ENCODE results near the gene ELP4. TPM values are rescaled to one million over a fixed set of nuclear protein-coding genes. Genes with fewer than 3 reads are reported as not detected.

Gene ELP4
- polyA plus RNA-seq, 2 donors = 8.8 to 15.5 TPM

DNA sequence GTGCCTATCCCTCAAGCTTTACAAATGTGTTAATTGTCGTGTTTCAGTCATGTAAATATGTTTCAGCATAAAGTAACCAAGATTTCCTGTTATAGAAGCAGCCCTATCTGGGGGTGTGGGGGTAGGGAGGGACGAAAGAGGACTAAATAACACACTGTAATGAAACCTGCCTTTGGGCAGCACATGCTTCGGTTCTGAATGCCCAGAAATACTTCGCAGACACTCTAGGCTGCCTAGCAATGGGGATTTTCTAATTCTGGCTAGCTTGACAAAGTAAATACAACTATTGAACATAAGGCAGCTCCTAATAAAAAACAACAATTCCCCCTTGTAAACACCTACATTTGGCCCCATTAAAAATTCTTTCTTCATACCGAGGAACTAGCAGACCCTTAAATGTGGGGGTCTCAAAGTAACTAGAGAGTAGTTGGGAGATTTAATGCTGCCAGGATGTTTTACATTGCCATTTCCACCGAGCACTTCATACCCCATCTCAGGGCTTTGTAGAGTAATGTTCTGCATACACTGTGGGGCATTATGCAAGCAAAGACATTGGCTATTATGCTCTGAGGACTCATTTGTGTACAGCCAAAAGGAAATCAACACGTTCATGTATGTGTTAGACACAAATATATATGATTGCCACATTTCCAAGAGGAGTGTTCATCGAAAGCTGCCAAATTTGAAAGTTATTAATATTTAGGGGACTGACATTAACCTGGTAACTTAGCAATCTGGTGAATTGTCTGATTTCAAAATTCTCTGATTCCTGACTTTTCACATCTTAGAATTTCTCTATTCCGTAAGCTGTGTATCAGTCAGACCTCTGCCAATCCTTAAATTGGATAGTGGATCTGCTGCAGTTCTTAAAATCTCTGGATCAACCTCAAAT lies 259.4 kb downstream of the ELP4 start:
- 72 to 82% methylated on average over 9 of the region's 9 CpGs for WGBS, 2 donors
- no peak overlapping the region for H3K4me3 ChIP-seq (ENCODE audit: low read depth in 1 of 2, low read length in 2 of 2)
- H3K27me3 ChIP-seq (ENCODE audit: control insufficient read depth in 1 of 2, insufficient read depth in 2 of 2, low read length in 2 of 2) = no peaks in the 10 kb centered on the region
- H3K9me3 ChIP-seq (ENCODE audit: control insufficient read depth in 2 of 2, insufficient read depth in 1 of 2, low read depth in 1 of 2, low read length in 1 of 2) = no peaks in the 10 kb centered on the region
- no peaks in the 10 kb centered on the region for H3K36me3 ChIP-seq (ENCODE audit: control insufficient read depth in 2 of 2, insufficient read depth in 2 of 2, low read length in 1 of 2)
- no peaks in the 10 kb centered on the region for H3K4me1 ChIP-seq (ENCODE audit: control insufficient read depth in 2 of 2, insufficient read depth in 2 of 2, low read length in 1 of 2)
- no peak overlapping the region for H3K27ac ChIP-seq (ENCODE audit: low read depth in 2 of 2, low read length in 1 of 2)

- H3K36me3 ChIP-seq (ENCODE audit: control insufficient read depth in 2 of 2, insufficient read depth in 2 of 2, low read length in 1 of 2) = no peaks in the 10 kb centered on the region
- no peaks in the 10 kb centered on the region for H3K4me1 ChIP-seq (ENCODE audit: control insufficient read depth in 2 of 2, insufficient read depth in 2 of 2, low read length in 1 of 2)
- H3K4me3 ChIP-seq (ENCODE audit: low read depth in 1 of 2, low read length in 2 of 2) = no peak overlapping the region
- H3K9me3 ChIP-seq (ENCODE audit: control insufficient read depth in 2 of 2, insufficient read depth in 1 of 2, low read depth in 1 of 2, low read length in 1 of 2) = no peaks in the 10 kb centered on the region
- H3K27ac ChIP-seq (ENCODE audit: low read depth in 2 of 2, low read length in 1 of 2) = no peak overlapping the region
- 94 to 95% methylated on average over 3 of the region's 3 CpGs for WGBS, 2 donors
- no peaks in the 10 kb centered on the region for H3K27me3 ChIP-seq (ENCODE audit: control insufficient read depth in 1 of 2, insufficient read depth in 2 of 2, low read length in 2 of 2)
Observed at GRCh38 chr11:31770011-31770700, 260.6 kb downstream of the ELP4 start.

DNA sequence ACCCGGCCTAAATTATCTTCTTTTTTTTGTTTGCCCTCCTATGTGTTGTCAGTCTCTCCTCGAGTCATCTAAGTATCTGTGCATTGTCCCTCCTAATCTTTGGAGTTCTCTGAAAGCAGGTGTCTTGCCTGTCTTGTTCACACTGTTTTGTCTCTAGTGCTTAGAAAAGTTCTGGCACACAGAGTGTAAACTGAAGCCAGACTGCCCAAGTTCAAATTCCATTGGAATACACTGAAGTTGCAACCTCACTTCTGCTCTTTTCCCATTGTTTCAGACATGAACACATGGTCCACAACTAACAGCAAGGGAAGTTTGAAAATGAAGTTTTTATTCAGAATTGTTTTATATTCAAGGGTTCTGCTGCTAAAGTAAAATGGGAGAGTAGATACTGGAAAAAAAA lies 262.8 kb downstream of the ELP4 start:
- no peaks in the 10 kb centered on the region for H3K36me3 ChIP-seq (ENCODE audit: control insufficient read depth in 2 of 2, insufficient read depth in 2 of 2, low read length in 1 of 2)
- no peak overlapping the region for H3K27ac ChIP-seq (ENCODE audit: low read depth in 2 of 2, low read length in 1 of 2)
- H3K4me1 ChIP-seq (ENCODE audit: control insufficient read depth in 2 of 2, insufficient read depth in 2 of 2, low read length in 1 of 2) = no peaks in the 10 kb centered on the region
- no peaks in the 10 kb centered on the region for H3K27me3 ChIP-seq (ENCODE audit: control insufficient read depth in 1 of 2, insufficient read depth in 2 of 2, low read length in 2 of 2)
- H3K9me3 ChIP-seq (ENCODE audit: control insufficient read depth in 2 of 2, insufficient read depth in 1 of 2, low read depth in 1 of 2, low read length in 1 of 2) = no peaks in the 10 kb centered on the region
- WGBS, 2 donors = 83 to 89% methylated on average over 2 of the region's 2 CpGs
- no peak overlapping the region for H3K4me3 ChIP-seq (ENCODE audit: low read depth in 1 of 2, low read length in 2 of 2)

- no peak overlapping the region for H3K27ac ChIP-seq (ENCODE audit: low read depth in 2 of 2, low read length in 1 of 2)
- H3K4me1 ChIP-seq (ENCODE audit: control insufficient read depth in 2 of 2, insufficient read depth in 2 of 2, low read length in 1 of 2) = no peaks in the 10 kb centered on the region
- no peaks in the 10 kb centered on the region for H3K27me3 ChIP-seq (ENCODE audit: control insufficient read depth in 1 of 2, insufficient read depth in 2 of 2, low read length in 2 of 2)
- no peaks in the 10 kb centered on the region for H3K36me3 ChIP-seq (ENCODE audit: control insufficient read depth in 2 of 2, insufficient read depth in 2 of 2, low read length in 1 of 2)
- no peak overlapping the region for H3K4me3 ChIP-seq (ENCODE audit: low read depth in 1 of 2, low read length in 2 of 2)
- 56 to 68% methylated on average over 6 of the region's 6 CpGs for WGBS, 2 donors
- H3K9me3 ChIP-seq (ENCODE audit: control insufficient read depth in 2 of 2, insufficient read depth in 1 of 2, low read depth in 1 of 2, low read length in 1 of 2) = no peaks in the 10 kb centered on the region
Observed at GRCh38 chr11:31779374-31779791, 269.8 kb downstream of the ELP4 start.

DNA sequence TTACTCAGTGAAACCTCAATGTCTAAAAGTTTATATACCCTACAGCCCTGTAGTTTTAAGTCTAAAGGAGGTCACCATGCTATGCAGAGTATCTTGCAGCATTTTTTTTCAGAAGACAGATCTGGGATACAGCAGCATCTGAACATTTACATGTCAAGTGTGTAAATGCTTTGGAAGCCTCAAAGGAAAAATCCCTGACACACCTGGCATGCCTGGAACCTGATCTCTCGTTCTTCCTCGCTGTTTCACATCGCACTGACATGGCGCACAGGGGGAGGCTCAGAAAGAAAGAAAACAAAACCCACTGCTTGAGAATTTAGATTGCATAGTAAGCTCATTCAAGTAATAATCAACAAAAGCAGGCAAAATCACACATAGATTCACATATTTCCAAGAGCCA lies 270.5 kb downstream of the ELP4 start:
- WGBS, 2 donors = 96% methylated on average over 4 of the region's 4 CpGs
- no peaks in the 10 kb centered on the region for H3K9me3 ChIP-seq (ENCODE audit: control insufficient read depth in 2 of 2, insufficient read depth in 1 of 2, low read depth in 1 of 2, low read length in 1 of 2)
- H3K27me3 ChIP-seq (ENCODE audit: control insufficient read depth in 1 of 2, insufficient read depth in 2 of 2, low read length in 2 of 2) = no peaks in the 10 kb centered on the region
- no peak overlapping the region for H3K27ac ChIP-seq (ENCODE audit: low read depth in 2 of 2, low read length in 1 of 2)
- no peak overlapping the region for H3K4me3 ChIP-seq (ENCODE audit: low read depth in 1 of 2, low read length in 2 of 2)
- no peaks in the 10 kb centered on the region for H3K36me3 ChIP-seq (ENCODE audit: control insufficient read depth in 2 of 2, insufficient read depth in 2 of 2, low read length in 1 of 2)
- H3K4me1 ChIP-seq (ENCODE audit: control insufficient read depth in 2 of 2, insufficient read depth in 2 of 2, low read length in 1 of 2) = no peaks in the 10 kb centered on the region

DNA sequence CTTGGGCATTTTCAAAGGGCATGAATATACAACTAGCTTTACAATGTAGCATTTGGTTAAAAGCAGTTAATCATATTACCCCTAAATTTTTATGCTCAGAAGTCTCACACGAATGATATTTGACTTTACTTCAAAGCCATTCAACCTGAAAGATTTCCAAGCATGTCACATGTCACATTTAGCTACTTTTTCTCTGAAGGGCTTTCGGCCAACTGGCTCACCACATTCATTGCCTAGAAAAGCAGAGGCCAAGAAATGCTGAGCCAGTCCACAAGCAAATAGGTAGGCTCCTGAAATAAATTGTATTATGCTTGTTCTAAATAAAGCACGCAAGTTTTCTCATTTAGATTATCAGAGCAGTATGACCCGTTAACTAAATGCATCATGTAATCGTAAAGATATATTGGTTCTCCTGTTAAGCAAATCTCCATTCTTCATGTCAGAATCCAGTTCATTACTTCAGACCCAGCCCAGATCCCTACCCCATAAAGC lies 271.0 kb downstream of the ELP4 start:
- WGBS, 2 donors = 75 to 83% methylated on average over 5 of the region's 5 CpGs
- Histone ChIP-seq H3K27me3 (ENCODE audit: control insufficient read depth in 1 of 2, insufficient read depth in 2 of 2, low read length in 2 of 2) (no peaks in the 10 kb centered on the region), H3K4me1 (ENCODE audit: control insufficient read depth in 2 of 2, insufficient read depth in 2 of 2, low read length in 1 of 2) (no peaks in the 10 kb centered on the region), H3K4me3 (ENCODE audit: low read depth in 1 of 2, low read length in 2 of 2) (no peak overlapping the region), H3K27ac (ENCODE audit: low read depth in 2 of 2, low read length in 1 of 2) (no peak overlapping the region), H3K36me3 (ENCODE audit: control insufficient read depth in 2 of 2, insufficient read depth in 2 of 2, low read length in 1 of 2) (no peaks in the 10 kb centered on the region), H3K9me3 (ENCODE audit: control insufficient read depth in 2 of 2, insufficient read depth in 1 of 2, low read depth in 1 of 2, low read length in 1 of 2) (no peaks in the 10 kb centered on the region)

DNA sequence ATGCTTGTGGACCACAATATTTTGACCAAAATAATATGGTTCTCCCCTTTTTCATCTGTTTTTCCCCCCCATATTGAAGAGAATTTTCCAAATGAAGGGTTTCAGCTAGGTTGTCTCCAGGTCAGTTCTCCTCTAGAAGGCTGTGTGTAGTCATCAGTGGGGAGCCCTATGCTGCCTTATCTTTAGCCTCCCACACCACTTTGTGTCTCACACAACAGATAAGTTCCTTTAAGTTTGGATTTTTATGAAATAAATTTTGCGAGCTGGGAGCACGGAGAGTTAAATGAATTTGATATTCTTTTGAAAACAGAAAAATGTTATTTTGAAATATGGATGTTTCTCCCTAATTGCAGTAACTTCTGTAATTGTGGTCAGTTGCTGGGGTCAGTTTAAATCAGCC lies 272.7 kb downstream of the ELP4 start:
- no peaks in the 10 kb centered on the region for H3K36me3 ChIP-seq (ENCODE audit: control insufficient read depth in 2 of 2, insufficient read depth in 2 of 2, low read length in 1 of 2)
- 92 to 97% methylated on average over 2 of the region's 2 CpGs for WGBS, 2 donors
- H3K9me3 ChIP-seq (ENCODE audit: control insufficient read depth in 2 of 2, insufficient read depth in 1 of 2, low read depth in 1 of 2, low read length in 1 of 2) = no peaks in the 10 kb centered on the region
- H3K4me1 ChIP-seq (ENCODE audit: control insufficient read depth in 2 of 2, insufficient read depth in 2 of 2, low read length in 1 of 2) = no peaks in the 10 kb centered on the region
- no peak overlapping the region for H3K27ac ChIP-seq (ENCODE audit: low read depth in 2 of 2, low read length in 1 of 2)
- H3K4me3 ChIP-seq (ENCODE audit: low read depth in 1 of 2, low read length in 2 of 2) = no peak overlapping the region
- H3K27me3 ChIP-seq (ENCODE audit: control insufficient read depth in 1 of 2, insufficient read depth in 2 of 2, low read length in 2 of 2) = no peaks in the 10 kb centered on the region

DNA sequence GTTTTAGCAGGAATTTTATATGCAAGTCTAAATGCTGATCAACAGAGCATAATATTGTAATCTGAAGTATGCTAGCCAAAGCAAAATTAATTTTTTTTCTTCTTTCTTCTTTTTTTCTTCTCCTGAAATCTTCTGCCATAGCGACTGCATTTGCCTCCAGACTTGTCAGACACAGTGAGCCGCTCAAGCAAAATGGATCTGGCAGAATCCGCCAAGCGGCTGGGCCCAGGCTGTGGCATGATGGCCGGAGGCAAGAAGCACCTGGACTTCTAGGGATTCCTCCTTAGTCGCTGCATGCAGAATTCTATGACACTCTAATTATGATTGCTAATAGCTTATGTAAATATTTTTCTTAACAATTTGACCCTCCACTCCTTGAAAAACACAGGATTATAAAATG lies 273.7 kb downstream of the ELP4 start:
- H3K36me3 ChIP-seq (ENCODE audit: control insufficient read depth in 2 of 2, insufficient read depth in 2 of 2, low read length in 1 of 2) = no peaks in the 10 kb centered on the region
- 95 to 97% methylated on average over 6 of the region's 6 CpGs for WGBS, 2 donors

DNA sequence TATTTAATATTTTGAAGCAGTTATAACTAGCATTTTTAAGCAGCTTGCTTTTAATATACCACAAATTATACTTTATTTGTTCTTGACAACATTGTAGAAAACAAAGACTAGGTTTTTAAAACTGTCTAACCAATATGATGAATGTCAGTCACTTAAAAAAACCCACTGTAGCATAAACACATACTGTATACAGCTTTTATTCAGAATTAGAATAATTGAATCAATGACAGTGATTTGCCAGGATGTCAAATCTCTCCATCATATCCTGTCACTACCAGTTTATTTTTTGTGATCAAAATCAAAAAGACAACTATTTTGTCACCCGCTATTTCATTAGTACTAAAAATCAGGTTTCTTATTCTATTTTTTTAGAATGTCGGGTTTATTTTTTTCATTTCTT lies 275.0 kb downstream of the ELP4 start:
- H3K27ac ChIP-seq (ENCODE audit: low read depth in 2 of 2, low read length in 1 of 2) = no peak overlapping the region
- no peaks in the 10 kb centered on the region for H3K36me3 ChIP-seq (ENCODE audit: control insufficient read depth in 2 of 2, insufficient read depth in 2 of 2, low read length in 1 of 2)
- H3K9me3 ChIP-seq (ENCODE audit: control insufficient read depth in 2 of 2, insufficient read depth in 1 of 2, low read depth in 1 of 2, low read length in 1 of 2) = no peaks in the 10 kb centered on the region
- no peak overlapping the region for H3K4me3 ChIP-seq (ENCODE audit: low read depth in 1 of 2, low read length in 2 of 2)
- H3K4me1 ChIP-seq (ENCODE audit: control insufficient read depth in 2 of 2, insufficient read depth in 2 of 2, low read length in 1 of 2) = no peaks in the 10 kb centered on the region
- WGBS, 2 donors = 97 to 99% methylated on average over 2 of the region's 2 CpGs
- H3K27me3 ChIP-seq (ENCODE audit: control insufficient read depth in 1 of 2, insufficient read depth in 2 of 2, low read length in 2 of 2) = no peaks in the 10 kb centered on the region

More for the DNA sequence above, 273.7 kb downstream of the ELP4 start:
- Histone ChIP-seq H3K27ac (ENCODE audit: low read depth in 2 of 2, low read length in 1 of 2) (no peak overlapping the region), H3K4me1 (ENCODE audit: control insufficient read depth in 2 of 2, insufficient read depth in 2 of 2, low read length in 1 of 2) (no peaks in the 10 kb centered on the region), H3K4me3 (ENCODE audit: low read depth in 1 of 2, low read length in 2 of 2) (no peak overlapping the region), H3K9me3 (ENCODE audit: control insufficient read depth in 2 of 2, insufficient read depth in 1 of 2, low read depth in 1 of 2, low read length in 1 of 2) (no peaks in the 10 kb centered on the region), H3K27me3 (ENCODE audit: control insufficient read depth in 1 of 2, insufficient read depth in 2 of 2, low read length in 2 of 2) (no peaks in the 10 kb centered on the region)

Data from esophagus (tissue), 2 donors.